K562 (cell line): ENCODE measurements around the gene ZNF652. TPM values are rescaled to one million over a fixed set of nuclear protein-coding genes. Genes with fewer than 3 reads are reported as not detected.

Experiments used
- ATAC-seq: fragments of 200-7000 bp; cut with Tn5 transposase; 3 replicates; pipeline ENCODE4 v1.9.1; 2020; ENCODE audit warnings: moderate library complexity
- BruUV-seq: library from RNA; stranded (reverse); fragments of 400-500 nt; replicated peaks from 2 replicates; lab custom pipeline; 2021; lab: Mats Ljungman, UMichigan
- CTCF ChIA-PET: fragments of 300-600 bp; formaldehyde crosslinking; extraction: SDS; loops from one replicate; lab custom pipeline; 2021; ENCODE audit warnings: low intra/inter-chr PET ratio; lab: Yijun Ruan, JAX
- POLR2A ChIA-PET: fragments of 300-600, 350-650 bp; sonication (Branson Sonifier 250); formaldehyde crosslinking; extraction: SDS; loops from one replicate; lab custom pipeline; 2021; ENCODE audit warnings: antibody characterized with exemption, inconsistent platforms; lab: Yijun Ruan, JAX
- DNase-seq, 4 experiments: peaks; one replicate each; pipeline versions ENCODE4 v3.0.0 to v3.0.0-alpha.2; 2011 to 2018; ENCODE audit warnings: low spot score in 3 of 4, mixed read lengths in 3 of 4; ENCODE audit errors: extremely low read depth in 1 of 4
- FAIRE-seq: peaks from 2 replicates; lab custom pipeline; 2011; peaks lifted over from hg19 to GRCh38; lab: Jason Lieb, UNC
- H2AFZ ChIP-seq: 2 replicates; pipeline ENCODE4 v1.6.0; 2011; ENCODE audit warnings: low read depth, low read length, control low read depth, inconsistent platforms
- H3K27ac ChIP-seq: fragments of 200-600 bp; 3 replicates; pipeline ENCODE4 v1.8.0; 2011; ENCODE audit warnings: low read depth, mild to moderate bottlenecking, control low read depth, inconsistent platforms, low read length, moderate library complexity, mixed read lengths; ENCODE audit errors: extremely low read depth
- H3K27me3 ChIP-seq, 2 experiments: fragments of 300-600 bp in 1 of 2; 2 replicates in 1 of 2; 3 replicates in 1 of 2; pipeline versions ENCODE4 v1.6.0 to v1.8.0; 2011; ENCODE audit warnings: inconsistent platforms in 2 of 2, low read length in 2 of 2, mild to moderate bottlenecking in 1 of 2, mixed read lengths in 1 of 2, moderate library complexity in 1 of 2; ENCODE audit not compliant: control insufficient read depth in 2 of 2, insufficient read depth in 2 of 2
- H3K36me3 ChIP-seq: fragments of 300-600 bp; 3 replicates; pipeline ENCODE4 v1.8.0; 2011; ENCODE audit warnings: mild to moderate bottlenecking, low read length, inconsistent platforms; ENCODE audit not compliant: control insufficient read depth, insufficient read depth
- H3K4me1 ChIP-seq, 2 experiments: fragments of 200-600 bp in 1 of 2; replicated peaks in 1 of 2; 2 replicates in 1 of 2; 3 replicates in 1 of 2; pipeline versions ENCODE4 v1.5.1 to v1.8.0; 2011; ENCODE audit warnings: inconsistent platforms in 2 of 2, low read length in 2 of 2, mild to moderate bottlenecking in 1 of 2, mixed read lengths in 1 of 2, moderate library complexity in 1 of 2; ENCODE audit not compliant: control insufficient read depth in 2 of 2, insufficient read depth in 2 of 2
- H3K4me2 ChIP-seq: 2 replicates; pipeline ENCODE4 v1.6.1; 2011; ENCODE audit warnings: low read length, control low read depth, inconsistent platforms, mixed read lengths; ENCODE audit not compliant: insufficient read depth
- H3K4me3 ChIP-seq: fragments of 200-600 bp; sonication (generic), shearing (Covaris generic); 2 replicates; pipeline ENCODE4 v1.5.1; 2016; ENCODE audit warnings: control low read depth, inconsistent platforms
- H3K79me2 ChIP-seq: fragments of 200-600 bp; 3 replicates; pipeline ENCODE4 v1.8.0; 2011; ENCODE audit warnings: low read length, inconsistent platforms; ENCODE audit not compliant: control insufficient read depth, insufficient read depth
- H3K9ac ChIP-seq, 2 experiments: 2 replicates each; pipeline versions ENCODE4 v1.6.0 to v1.6.1; 2011; ENCODE audit warnings: low read depth in 2 of 2, low read length in 2 of 2, control low read depth in 1 of 2, inconsistent platforms in 1 of 2, mild to moderate bottlenecking in 1 of 2, mixed read lengths in 1 of 2; ENCODE audit not compliant: insufficient read depth in 1 of 2
- H3K9me1 ChIP-seq: one replicate; pipeline ENCODE4 v1.6.0; 2011; ENCODE audit warnings: inconsistent platforms, mild to moderate bottlenecking, low read length, moderate library complexity; ENCODE audit not compliant: control insufficient read depth, insufficient read depth
- H3K9me3 ChIP-seq: replicated peaks from 2 replicates; pipeline ENCODE4 v1.5.1; 2011; ENCODE audit warnings: low read depth, low read length, inconsistent platforms; ENCODE audit not compliant: control insufficient read depth, insufficient read depth
- H4K20me1 ChIP-seq: replicated peaks from 2 replicates; pipeline ENCODE4 v1.6.1; 2011; ENCODE audit warnings: low read length, inconsistent platforms, mixed read lengths; ENCODE audit not compliant: control insufficient read depth, insufficient read depth
- ATF7 ChIP-seq: fragments of 450-650 bp; IDR thresholded peaks from 2 replicates; pipeline ENCODE4 v1.7.1; 2014; ENCODE audit warnings: mild to moderate bottlenecking, moderate library complexity
- GATAD2B ChIP-seq: fragments of 450-650 bp; IDR thresholded peaks from 2 replicates; pipeline ENCODE4 v1.6.1; 2017; ENCODE audit warnings: mild to moderate bottlenecking, borderline replicate concordance
- KLF10 ChIP-seq: fragments of 250-450 bp; sonication (Bioruptor Pico); IDR thresholded peaks from 2 replicates; pipeline ENCODE4 v1.6.1; 2021; ENCODE audit warnings: matching md5 sums
- LEF1 ChIP-seq: fragments of 450-650 bp; IDR thresholded peaks from 2 replicates; pipeline ENCODE4 v1.6.1; 2016; ENCODE audit warnings: mild to moderate bottlenecking
- PHF20 ChIP-seq: fragments of 450-650 bp; IDR thresholded peaks from 2 replicates; pipeline ENCODE4 v1.6.1; 2018; ENCODE audit not compliant: partially characterized antibody
- POLR2H ChIP-seq: IDR thresholded peaks from 2 replicates; pipeline ENCODE4 v1.6.1; 2016; ENCODE audit warnings: missing genetic modification characterization, low read depth, mild to moderate bottlenecking, control low read depth, missing compliant biosample characterization, moderate library complexity
- SMC3 ChIP-seq: conservative IDR thresholded peaks from 2 replicates; pipeline ENCODE4 v1.6.1; 2011; ENCODE audit warnings: low read depth, low read length, improper control_type of control experiment; ENCODE audit not compliant: insufficient read depth
- YBX1 ChIP-seq: fragments of 450-650 bp; IDR thresholded peaks from 2 replicates; pipeline ENCODE4 v1.7.1; 2016; ENCODE audit warnings: mild to moderate bottlenecking
- ZC3H11A ChIP-seq: IDR thresholded peaks from 2 replicates; pipeline ENCODE4 v1.6.1; 2012; ENCODE audit warnings: low read depth, low read length, improper control_type of control experiment
- ZC3H8 ChIP-seq: fragments of 450-650 bp; IDR thresholded peaks from 2 replicates; pipeline ENCODE4 v1.6.1; 2017
- ZFP36 ChIP-seq: fragments of 150-350 bp; IDR thresholded peaks from 2 replicates; pipeline ENCODE4 v1.6.1; 2018; ENCODE audit warnings: low read length, low read depth; ENCODE audit not compliant: partially characterized antibody
- ZKSCAN1 ChIP-seq: fragments of 150-350 bp; IDR thresholded peaks from 2 replicates; pipeline ENCODE4 v1.6.1; 2016; ENCODE audit warnings: low read depth, low read length
- ZNF174 ChIP-seq: fragments of 250-450 bp; sonication (Bioruptor Pico); IDR thresholded peaks from 2 replicates; pipeline ENCODE4 v1.4.0; 2020; ENCODE audit warnings: mild to moderate bottlenecking
- ZNF282 ChIP-seq: sonication (generic); formaldehyde crosslinking; IDR thresholded peaks from 2 replicates; pipeline ENCODE4 v1.8.1; 2023; ENCODE audit warnings: missing genetic modification reagents
- ZNF444 ChIP-seq: fragments of 250-450 bp; sonication (Bioruptor Pico); IDR thresholded peaks from 2 replicates; pipeline ENCODE4 v1.4.0; 2020; ENCODE audit warnings: mild to moderate bottlenecking, moderate library complexity
- ZNF77 ChIP-seq: fragments of 250-450 bp; sonication (Bioruptor Pico); IDR thresholded peaks from 2 replicates; pipeline ENCODE4 v1.5.0; 2020
- whole genome bisulfite sequencing: fragments of 100-300 bp; shearing (Covaris generic); methylation state at CpG from one replicate; pipeline ENCODE4 v1.1.6; 2016; ENCODE audit warnings: low coverage, mixed read lengths; ENCODE audit not compliant: insufficient coverage; ENCODE audit errors: missing lambda C conversion rate; 5-methylcytosine and 5-hydroxymethylcytosine counted together
- in situ Hi-C: fragments of 300-500 bp; cut with MboI; formaldehyde crosslinking; loops from 4 replicates; pipeline ENCODE4 v1.15.0; 2018; ENCODE audit warnings: inconsistent platforms, mixed read lengths
- intact Hi-C: fragments of 100-400 bp; cut with micrococcal nuclease; formaldehyde crosslinking; loops from 2 replicates; pipeline ENCODE4 v1.14.2; 2022
- polyA plus RNA-seq, 8 experiments: library from polyadenylated mRNA; depleted of rRNA in 4 of 8; stranded (reverse) in 5 of 8; unstranded in 3 of 8; fragments of >200 nt; fragmentation: Nextera tagmentation in 2 of 8; fragmentation: Illumina TruSeq in 1 of 8; extraction: Ambion mirVana in 2 of 8; extraction: Trizol in 1 of 8; gene quantifications; 2 replicates each; pipeline versions ENCODE4 v1.2.1 to v1.2.3, GENCODE V29; 2011 to 2014; ENCODE audit warnings: inconsistent platforms in 1 of 8, missing spikeins in 1 of 8
- total RNA-seq, 7 experiments: library from RNA; depleted of rRNA in 6 of 7; stranded (reverse); fragments of >200 nt in 6 of 7; fragmentation: Illumina TruSeq in 2 of 7; extraction: Trizol in 2 of 7; gene quantifications; 2 replicates each; pipeline versions ENCODE4 v1.2.1 to v1.2.3, GENCODE V29; 2011 to 2021; ENCODE audit warnings: low replicate concordance in 1 of 7
- TF ChIP-seq, protein P1 (sequence below): fragments of 450-650 bp; IDR thresholded peaks from 2 replicates; pipeline ENCODE4 v1.6.1; 2016; ENCODE audit warnings: antibody characterized with exemption
- TF ChIP-seq, protein P2 (sequence below), 3 experiments: IDR thresholded peaks in 2 of 3; conservative IDR thresholded peaks in 1 of 3; 2 replicates each; pipeline ENCODE4 v1.5.1; 2011 to 2012; ENCODE audit warnings: low read length in 3 of 3, mild to moderate bottlenecking in 3 of 3, control low read depth in 2 of 3, improper control_type of control experiment in 1 of 3, inconsistent platforms in 1 of 3, low read depth in 1 of 3, mixed read lengths in 1 of 3, moderate library complexity in 1 of 3; ENCODE audit not compliant: insufficient read depth in 2 of 3

ZNF652 gene
- total and polyA plus RNA-seq, 9 of the 15 experiments (the other 6 are each of a cell fraction or from before 2014, with no cell fraction given): 5.1 to 15.5 (median 7.8) TPM

DNA sequence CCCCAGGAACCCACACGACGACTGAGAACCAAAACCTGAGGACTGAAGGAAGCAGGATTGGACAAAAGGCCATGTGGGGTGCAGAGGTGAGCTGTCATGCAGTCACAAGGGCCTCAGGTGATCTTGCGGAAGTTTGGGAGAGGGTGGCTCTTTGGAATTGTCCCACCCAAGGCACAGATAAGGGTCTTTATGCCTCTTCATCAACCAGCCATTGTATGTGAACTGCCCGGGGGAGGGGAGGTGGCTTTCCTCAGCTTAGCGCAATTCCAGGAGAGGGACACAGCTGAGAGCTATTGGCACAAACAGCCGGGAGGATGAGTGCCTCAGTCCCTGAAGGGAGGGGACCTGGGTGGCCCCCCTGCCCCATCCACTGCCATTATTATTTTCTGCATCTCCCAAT is 76.3 kb downstream of the ZNF652 start:
- Histone ChIP-seq H3K79me2 (no peaks in the 10 kb centered on the region), H2AFZ (no peak overlapping the region), H3K4me3 (no peak overlapping the region), H3K36me3 (no peaks in the 10 kb centered on the region), H3K4me2 (no peak overlapping the region), H3K9me1 (no peaks in the 10 kb centered on the region), H3K9ac (no peak overlapping the region; a peak in 1 of 4 replicates), H3K9me3 (peaks cover 3% of the 10 kb centered on the region; the same call in 1 of the 2 replicates), H3K27me3 (peaks cover 6 to 11% of the 10 kb centered on the region in 2 experiments; a peak in 3 of 5 replicates), H3K27ac (no peak overlapping the region), H4K20me1 (no peaks in the 10 kb centered on the region), H3K4me1 (no peaks in the 10 kb centered on the region)
- POLR2A ChIA-PET: no interaction called here
- no peak for ATAC-seq
- intact Hi-C loops: no loop called here
- TF ChIP-seq ZNF174: no peak
- TF ChIP-seq YBX1: no peak
- TF ChIP-seq, protein P1, sequence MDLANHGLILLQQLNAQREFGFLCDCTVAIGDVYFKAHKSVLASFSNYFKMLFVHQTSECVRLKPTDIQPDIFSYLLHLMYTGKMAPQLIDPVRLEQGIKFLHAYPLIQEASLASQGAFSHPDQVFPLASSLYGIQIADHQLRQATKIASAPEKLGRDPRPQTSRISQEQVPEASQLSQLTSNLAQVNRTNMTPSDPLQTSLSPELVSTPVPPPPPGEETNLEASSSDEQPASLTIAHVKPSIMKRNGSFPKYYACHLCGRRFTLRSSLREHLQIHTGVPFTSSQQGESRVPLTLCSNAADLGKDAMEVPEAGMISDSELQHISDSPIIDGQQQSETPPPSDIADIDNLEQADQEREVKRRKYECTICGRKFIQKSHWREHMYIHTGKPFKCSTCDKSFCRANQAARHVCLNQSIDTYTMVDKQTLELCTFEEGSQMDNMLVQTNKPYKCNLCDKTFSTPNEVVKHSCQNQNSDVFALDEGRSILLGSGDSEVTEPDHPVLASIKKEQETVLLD: no peak
- TF ChIP-seq, protein P2, sequence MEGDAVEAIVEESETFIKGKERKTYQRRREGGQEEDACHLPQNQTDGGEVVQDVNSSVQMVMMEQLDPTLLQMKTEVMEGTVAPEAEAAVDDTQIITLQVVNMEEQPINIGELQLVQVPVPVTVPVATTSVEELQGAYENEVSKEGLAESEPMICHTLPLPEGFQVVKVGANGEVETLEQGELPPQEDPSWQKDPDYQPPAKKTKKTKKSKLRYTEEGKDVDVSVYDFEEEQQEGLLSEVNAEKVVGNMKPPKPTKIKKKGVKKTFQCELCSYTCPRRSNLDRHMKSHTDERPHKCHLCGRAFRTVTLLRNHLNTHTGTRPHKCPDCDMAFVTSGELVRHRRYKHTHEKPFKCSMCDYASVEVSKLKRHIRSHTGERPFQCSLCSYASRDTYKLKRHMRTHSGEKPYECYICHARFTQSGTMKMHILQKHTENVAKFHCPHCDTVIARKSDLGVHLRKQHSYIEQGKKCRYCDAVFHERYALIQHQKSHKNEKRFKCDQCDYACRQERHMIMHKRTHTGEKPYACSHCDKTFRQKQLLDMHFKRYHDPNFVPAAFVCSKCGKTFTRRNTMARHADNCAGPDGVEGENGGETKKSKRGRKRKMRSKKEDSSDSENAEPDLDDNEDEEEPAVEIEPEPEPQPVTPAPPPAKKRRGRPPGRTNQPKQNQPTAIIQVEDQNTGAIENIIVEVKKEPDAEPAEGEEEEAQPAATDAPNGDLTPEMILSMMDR (IDR thresholded peaks at IDR 0.05 in 2 of 3, conservative IDR thresholded peaks at IDR 0.05 in 1 of 3; ENCODE audit: insufficient read depth in 2 of 3, low read depth in 1 of 3, low read length in 3 of 3): no peak
- TF ChIP-seq ZNF77 (CRISPR knock-in tag): no peak
- TF ChIP-seq POLR2H (tag): no peak
- no peak for TF ChIP-seq GATAD2B
- no peak for TF ChIP-seq ZC3H11A
- no peak for TF ChIP-seq ZC3H8
- TF ChIP-seq ZNF444 (CRISPR knock-in tag): no peak
- TF ChIP-seq SMC3: no peak
- no peak for TF ChIP-seq ZFP36
- no peak for TF ChIP-seq ATF7
- no peak for TF ChIP-seq PHF20
- no peak for TF ChIP-seq ZKSCAN1
- TF ChIP-seq KLF10 (CRISPR knock-in tag): no peak
- no peak for TF ChIP-seq LEF1
- no peak for TF ChIP-seq ZNF282
- DNase-seq: no peak
- CTCF ChIA-PET: no interaction called here
- in situ Hi-C loops: no loop called here
- no peak for FAIRE-seq
- BruUV-seq: no TSS peak
- 2% methylated on average over 5 of the region's 6 CpGs for WGBS
